Measurements from ENCODE around the gene CDC42BPA.

DNA sequence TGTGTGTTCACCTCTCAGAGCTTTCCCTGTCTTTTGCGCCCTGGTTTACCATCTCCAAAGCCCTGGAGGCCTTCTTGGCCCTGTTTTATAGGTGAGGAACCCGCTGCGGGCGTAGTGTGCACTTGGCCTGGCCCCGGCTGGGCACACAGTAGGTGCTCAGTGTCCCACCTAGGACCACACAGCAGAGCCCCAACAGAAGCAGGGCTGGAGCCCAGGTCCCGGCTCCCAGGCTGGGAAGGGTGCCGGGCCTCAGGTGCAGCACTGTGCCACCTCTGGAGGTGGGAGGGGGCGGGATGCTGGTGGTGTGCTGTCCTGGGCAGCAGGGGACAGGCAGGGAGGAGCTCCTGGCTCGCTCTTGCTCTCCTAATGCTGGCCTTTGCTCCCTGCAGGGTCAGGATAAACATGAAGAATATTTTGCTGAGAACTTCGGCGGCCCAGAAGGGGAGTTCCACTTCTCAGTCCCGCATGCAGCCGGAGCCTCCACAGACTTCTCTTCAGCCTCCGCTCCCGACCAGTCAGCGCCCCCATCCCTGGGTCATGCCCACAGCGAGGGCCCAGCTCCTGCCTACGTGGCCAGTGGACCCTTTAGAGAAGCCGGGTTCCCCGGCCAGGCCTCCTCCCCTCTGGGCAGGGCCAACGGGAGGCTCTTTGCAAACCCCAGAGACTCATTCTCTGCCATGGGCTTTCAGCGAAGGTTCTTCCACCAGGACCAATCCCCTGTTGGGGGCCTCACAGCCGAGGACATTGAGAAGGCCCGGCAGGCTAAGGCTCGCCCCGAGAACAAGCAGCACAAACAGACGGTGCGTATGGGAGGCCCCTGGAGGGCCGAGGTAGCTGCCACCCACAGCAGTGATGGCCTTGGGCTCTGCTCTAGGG lies 353.4 kb downstream of the CDC42BPA start:
- TF ChIP-seq, protein P1, sequence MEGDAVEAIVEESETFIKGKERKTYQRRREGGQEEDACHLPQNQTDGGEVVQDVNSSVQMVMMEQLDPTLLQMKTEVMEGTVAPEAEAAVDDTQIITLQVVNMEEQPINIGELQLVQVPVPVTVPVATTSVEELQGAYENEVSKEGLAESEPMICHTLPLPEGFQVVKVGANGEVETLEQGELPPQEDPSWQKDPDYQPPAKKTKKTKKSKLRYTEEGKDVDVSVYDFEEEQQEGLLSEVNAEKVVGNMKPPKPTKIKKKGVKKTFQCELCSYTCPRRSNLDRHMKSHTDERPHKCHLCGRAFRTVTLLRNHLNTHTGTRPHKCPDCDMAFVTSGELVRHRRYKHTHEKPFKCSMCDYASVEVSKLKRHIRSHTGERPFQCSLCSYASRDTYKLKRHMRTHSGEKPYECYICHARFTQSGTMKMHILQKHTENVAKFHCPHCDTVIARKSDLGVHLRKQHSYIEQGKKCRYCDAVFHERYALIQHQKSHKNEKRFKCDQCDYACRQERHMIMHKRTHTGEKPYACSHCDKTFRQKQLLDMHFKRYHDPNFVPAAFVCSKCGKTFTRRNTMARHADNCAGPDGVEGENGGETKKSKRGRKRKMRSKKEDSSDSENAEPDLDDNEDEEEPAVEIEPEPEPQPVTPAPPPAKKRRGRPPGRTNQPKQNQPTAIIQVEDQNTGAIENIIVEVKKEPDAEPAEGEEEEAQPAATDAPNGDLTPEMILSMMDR (IDR thresholded peaks at IDR 0.05) = no peak
- TF ChIP-seq POLR2A (IDR thresholded peaks at IDR 0.05) = no peak

All from lower leg skin (tissue), 3 donors.